B cell (primary cell): ENCODE results near the gene STN1. TPM values are rescaled to one million over a fixed set of nuclear protein-coding genes. Genes with fewer than 3 reads are reported as not detected.
A peak's percentile ranks its signal among the peaks of the same experiment; 100 is the strongest.

Experiments
- ATAC-seq: fragments of 200-7000 bp; cut with Tn5 transposase; one replicate; pipeline ENCODE4 v1.10.0; 2021; ENCODE audit warnings: low read depth, mild to moderate bottlenecking, moderate number of reproducible peaks, moderate library complexity
- CTCF ChIA-PET: fragments of 350-600 bp; sonication (Branson Sonifier 250); formaldehyde crosslinking; loops from one replicate; lab custom pipeline; 2021; ENCODE audit warnings: antibody characterized with exemption, inconsistent platforms; lab: Charles Lee
- POLR2A ChIA-PET: fragments of 350-600 bp; sonication (Branson Sonifier 250); formaldehyde crosslinking; loops from one replicate; lab custom pipeline; 2021; ENCODE audit warnings: antibody characterized with exemption; lab: Charles Lee
- DNase-seq: peaks from one replicate; pipeline ENCODE4 v3.0.0; 2013
- H2AFZ ChIP-seq: 2 replicates; pipeline ENCODE4 v1.6.1; 2012; ENCODE audit warnings: mild to moderate bottlenecking, low read depth, low read length; ENCODE audit not compliant: insufficient read depth, poor library complexity, severe bottlenecking
- H3K27ac ChIP-seq, 2 donors: 1 replicate in 1 of 2; 2 replicates in 1 of 2; pipeline ENCODE4 v1.5.1; 2012 to 2013; ENCODE audit warnings: low read length in 2 of 2, mild to moderate bottlenecking in 2 of 2, moderate library complexity in 1 of 2
- H3K27me3 ChIP-seq, 4 experiments: fragments of 200-600 bp in 1 of 4; sonication (generic) in 1 of 4; replicated peaks in 1 of 4; 1 replicate in 2 of 4; 2 replicates in 2 of 4; pipeline versions ENCODE4 v1.6.1 to v1.7.0; 2013 to 2016; ENCODE audit warnings: low read length in 3 of 4, mild to moderate bottlenecking in 2 of 4, mixed read lengths in 1 of 4, moderate library complexity in 1 of 4; ENCODE audit not compliant: insufficient read depth in 4 of 4, control insufficient read depth in 3 of 4; ENCODE audit errors: control extremely low read depth in 1 of 4
- H3K36me3 ChIP-seq, 2 experiments: replicated peaks in 1 of 2; 1 replicate in 1 of 2; 2 replicates in 1 of 2; pipeline versions ENCODE4 v1.6.1 to v1.7.1; 2013; ENCODE audit warnings: low read length in 1 of 2; ENCODE audit not compliant: insufficient read depth in 2 of 2, control insufficient read depth in 1 of 2; ENCODE audit errors: control extremely low read depth in 1 of 2, extremely low read depth in 1 of 2
- H3K4me1 ChIP-seq, 2 donors: fragments of 200-600 bp in 1 of 2; sonication (generic) in 1 of 2; 1 replicate in 1 of 2; 2 replicates in 1 of 2; pipeline versions ENCODE4 v1.5.1 to v1.6.1; 2013 to 2017; ENCODE audit warnings: low read length in 2 of 2; ENCODE audit not compliant: control insufficient read depth in 2 of 2, insufficient read depth in 2 of 2
- H3K4me2 ChIP-seq: replicated peaks from 2 replicates; pipeline ENCODE3; 2012; ENCODE audit warnings: mild to moderate bottlenecking, low read depth, low read length; ENCODE audit not compliant: poor library complexity, severe bottlenecking
- H3K4me3 ChIP-seq, 5 experiments: fragments of 200-600 bp in 1 of 5; sonication (generic) in 1 of 5; 1 replicate in 3 of 5; 2 replicates in 2 of 5; pipeline versions ENCODE4 v1.5.1 to v1.7.0; 2011 to 2016; ENCODE audit warnings: low read length in 4 of 5, mild to moderate bottlenecking in 4 of 5, low read depth in 2 of 5, control low read depth in 1 of 5, moderate library complexity in 1 of 5; ENCODE audit not compliant: insufficient read depth in 1 of 5; ENCODE audit errors: control extremely low read depth in 1 of 5, extremely low read depth in 1 of 5
- H3K79me2 ChIP-seq: fragments of 200-600 bp; sonication (generic); one replicate; pipeline ENCODE4 v1.6.0; 2016; ENCODE audit warnings: low read length; ENCODE audit not compliant: control insufficient read depth, insufficient read depth
- H3K9ac ChIP-seq: fragments of 200-600 bp; sonication (generic); 2 replicates; pipeline ENCODE4 v1.6.1; 2017; ENCODE audit warnings: mild to moderate bottlenecking, low read length, moderate library complexity
- H3K9me3 ChIP-seq, 3 donors: one replicate each; pipeline versions ENCODE4 v1.6.1 to v1.7.1; 2013; ENCODE audit warnings: low read length in 2 of 3; ENCODE audit not compliant: control insufficient read depth in 2 of 3, insufficient read depth in 1 of 3; ENCODE audit errors: control extremely low read depth in 1 of 3
- H4K20me1 ChIP-seq: 2 replicates; pipeline ENCODE4 v1.6.0; 2012; ENCODE audit warnings: mild to moderate bottlenecking, low read length; ENCODE audit not compliant: insufficient read depth, control insufficient read depth, poor library complexity, severe bottlenecking
- H3K27ac Mint-ChIP-seq: one replicate; pipeline ENCODE4 v1.8.0; 2021; ENCODE audit warnings: mixed read lengths
- H3K27me3 Mint-ChIP-seq: one replicate; pipeline ENCODE4 v1.8.0; 2021; ENCODE audit warnings: mixed read lengths
- H3K4me1 Mint-ChIP-seq: one replicate; pipeline ENCODE4 v1.8.0; 2021; ENCODE audit warnings: mixed read lengths
- H3K4me3 Mint-ChIP-seq: one replicate; pipeline ENCODE4 v1.8.0; 2021; ENCODE audit warnings: mixed read lengths
- H3K9me3 Mint-ChIP-seq: one replicate; pipeline ENCODE4 v1.8.0; 2022; ENCODE audit warnings: mixed read lengths; ENCODE audit not compliant: insufficient read depth
- EZH2 ChIP-seq: IDR thresholded peaks from 2 replicates; pipeline ENCODE4 v1.6.1; 2012; ENCODE audit warnings: borderline replicate concordance, low read depth, mild to moderate bottlenecking, moderate library complexity, low read length; ENCODE audit not compliant: insufficient read depth, poor library complexity, severe bottlenecking
- WGBS: methylation state at CpG from one replicate; pipeline ENCODE4 v1.1.5; 2013; ENCODE audit warnings: missing lambda C conversion rate; ENCODE audit not compliant: insufficient coverage; 5-methylcytosine and 5-hydroxymethylcytosine counted together
- intact Hi-C: fragments of 100-400 bp; cut with micrococcal nuclease; formaldehyde crosslinking; loops from one replicate; pipeline ENCODE4 v1.10.0; 2022
- polyA plus RNA-seq: library from polyadenylated mRNA; depleted of rRNA; stranded (reverse); fragments of >200 nt; gene quantifications from 2 replicates; pipeline ENCODE4 v1.2.3, GENCODE V29; 2012
- total RNA-seq, 2 donors: library from RNA; stranded (reverse); fragments of 120-200 nt in 1 of 2; gene quantifications; 1 replicate in 1 of 2; 2 replicates in 1 of 2; pipeline versions ENCODE4 v1.2.3 to v1.2.4, GENCODE V29; 2013 to 2022
- TF ChIP-seq, protein P1 (sequence below): fragments of 200-600 bp; IDR thresholded peaks from one replicate; pipeline ENCODE4 v1.8.0; 2022; ENCODE audit warnings: antibody characterized with exemption, mild to moderate bottlenecking

STN1 gene
- total and polyA plus RNA-seq, 2 donors (not counting 1 experiment from before 2014, with no cell fraction given): 16.3 to 24.5 TPM

DNA sequence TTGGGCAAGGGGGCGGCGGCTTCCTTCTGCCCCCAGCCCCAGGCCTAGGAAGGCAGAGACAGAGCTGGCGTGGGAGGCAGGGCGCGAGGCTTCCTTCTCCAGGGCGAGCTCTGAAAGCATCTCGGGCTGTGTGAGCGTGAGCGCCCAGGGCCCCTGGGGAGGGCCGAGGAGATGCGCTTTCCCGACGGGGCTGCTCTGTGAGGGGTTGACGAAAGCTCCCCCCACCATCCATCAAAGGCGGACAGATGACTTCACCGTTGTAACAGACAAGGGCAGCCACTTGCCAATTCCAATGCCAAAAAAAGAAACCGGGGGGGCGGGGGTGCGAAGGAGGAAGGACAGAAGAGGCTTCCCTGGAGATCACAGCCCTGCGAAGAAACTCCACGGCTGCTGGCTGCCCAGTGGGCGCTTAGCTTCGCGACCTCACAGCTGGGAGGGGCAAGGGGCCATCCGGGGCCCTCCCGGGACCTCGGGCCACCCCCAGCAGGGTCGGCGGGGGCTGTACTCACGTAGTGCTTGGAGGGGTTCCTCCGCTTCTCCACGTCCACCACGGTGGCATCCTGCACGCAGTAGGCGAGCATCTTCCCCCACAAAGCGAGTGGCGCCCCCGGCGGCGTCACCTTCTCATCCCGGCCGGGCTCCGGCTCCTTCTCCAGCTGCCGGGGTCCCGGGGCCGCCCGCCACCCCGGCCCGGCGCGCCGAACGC is 63.1 kb downstream of the STN1 start:
- Mint-ChIP-seq H3K27me3 (peaks cover 64% of the 10 kb centered on the region), H3K27ac (no peak overlapping the region), H3K4me1 (peaks cover 15% of the 10 kb centered on the region), H3K9me3 (no peaks in the 10 kb centered on the region), H3K4me3 (peak overlapping the region; percentile 86)
- Histone ChIP-seq H3K4me1 (peaks cover 17 to 18% of the 10 kb centered on the region in 2 donors), H4K20me1 (no peaks in the 10 kb centered on the region), H3K27me3 (peaks cover 0 to 50% (median 15%) of the 10 kb centered on the region in 4 experiments), H3K36me3 (no peaks in the 10 kb centered on the region), H3K4me3 (peak overlapping the region in 4 of 5 experiments; percentile 5 to 61 (median 41)), H3K79me2 (no peaks in the 10 kb centered on the region), H3K9ac (peak overlapping the region; percentile 56), H3K4me2 (peak overlapping the region; percentile 85), H3K9me3 (no peaks in the 10 kb centered on the region), H3K27ac (no peak overlapping the region), H2AFZ (peak overlapping the region; percentile 38)
- ChIA-PET POLR2A (no interaction called here), CTCF (interaction anchor here (0.8 to 4.9 kb wide), 3 partner anchors 12 to 141 kb away, joined by 3 to 23 read pairs (median 3); no protein-coding TSS in a partner anchor)
- ATAC-seq: no peak
- peak; percentile 79 for TF ChIP-seq EZH2
- TF ChIP-seq, protein P1, sequence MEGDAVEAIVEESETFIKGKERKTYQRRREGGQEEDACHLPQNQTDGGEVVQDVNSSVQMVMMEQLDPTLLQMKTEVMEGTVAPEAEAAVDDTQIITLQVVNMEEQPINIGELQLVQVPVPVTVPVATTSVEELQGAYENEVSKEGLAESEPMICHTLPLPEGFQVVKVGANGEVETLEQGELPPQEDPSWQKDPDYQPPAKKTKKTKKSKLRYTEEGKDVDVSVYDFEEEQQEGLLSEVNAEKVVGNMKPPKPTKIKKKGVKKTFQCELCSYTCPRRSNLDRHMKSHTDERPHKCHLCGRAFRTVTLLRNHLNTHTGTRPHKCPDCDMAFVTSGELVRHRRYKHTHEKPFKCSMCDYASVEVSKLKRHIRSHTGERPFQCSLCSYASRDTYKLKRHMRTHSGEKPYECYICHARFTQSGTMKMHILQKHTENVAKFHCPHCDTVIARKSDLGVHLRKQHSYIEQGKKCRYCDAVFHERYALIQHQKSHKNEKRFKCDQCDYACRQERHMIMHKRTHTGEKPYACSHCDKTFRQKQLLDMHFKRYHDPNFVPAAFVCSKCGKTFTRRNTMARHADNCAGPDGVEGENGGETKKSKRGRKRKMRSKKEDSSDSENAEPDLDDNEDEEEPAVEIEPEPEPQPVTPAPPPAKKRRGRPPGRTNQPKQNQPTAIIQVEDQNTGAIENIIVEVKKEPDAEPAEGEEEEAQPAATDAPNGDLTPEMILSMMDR: no peak
- peak; percentile 35 for DNase-seq
- WGBS: under 1% methylated on average over 43 of the region's 53 CpGs
- intact Hi-C loops: no loop called here

DNA sequence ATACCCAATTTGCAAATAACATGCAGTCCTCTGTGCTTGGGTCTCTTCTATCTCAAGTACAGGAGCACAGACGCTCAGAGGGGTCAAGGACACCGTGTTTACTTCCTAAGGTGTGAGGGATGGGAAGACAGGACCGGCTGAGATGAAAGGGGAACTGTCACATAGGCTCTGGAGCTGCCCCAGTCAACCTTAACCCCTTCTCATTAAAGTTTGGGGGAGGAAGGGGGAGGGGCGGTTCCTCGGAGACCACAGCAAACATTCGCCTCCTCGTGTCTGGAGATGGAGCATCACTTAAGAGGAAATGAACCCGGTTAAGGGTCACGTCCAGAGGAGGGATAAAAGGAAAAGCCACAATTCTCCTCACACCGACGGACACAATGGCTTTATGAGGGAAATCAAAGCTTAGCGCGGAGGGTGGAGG is 63.7 kb downstream of the STN1 start:
- peak overlapping the region; percentile 86 for H3K4me3 Mint-ChIP-seq
- Histone ChIP-seq H3K9me3 (no peaks in the 10 kb centered on the region), H3K9ac (peak overlapping the region; percentile 56), H3K27me3 (peaks cover 0 to 50% (median 15%) of the 10 kb centered on the region in 4 experiments), H3K36me3 (no peaks in the 10 kb centered on the region), H2AFZ (peak overlapping the region; percentile 38), H3K27ac (no peak overlapping the region), H3K4me3 (peak overlapping the region in 3 of 5 experiments; percentile 41 to 61 (median 41)), H3K4me2 (peak overlapping the region; percentile 85), H3K79me2 (no peaks in the 10 kb centered on the region), H4K20me1 (no peaks in the 10 kb centered on the region), H3K4me1 (peaks cover 17 to 18% of the 10 kb centered on the region in 2 donors)
- H3K27ac Mint-ChIP-seq: no peak overlapping the region
- ChIA-PET POLR2A (no interaction called here), CTCF (interaction anchor here (0.8 to 4.9 kb wide), 3 partner anchors 12 to 140 kb away, joined by 3 to 23 read pairs (median 3); no protein-coding TSS in a partner anchor)
- WGBS: 4% methylated on average over 4 of the region's 13 CpGs
- ATAC-seq (no peak), DNase-seq (peak; percentile 20)
- H3K9me3 Mint-ChIP-seq: no peaks in the 10 kb centered on the region
- H3K27me3 Mint-ChIP-seq: peaks cover 67% of the 10 kb centered on the region
- H3K4me1 Mint-ChIP-seq: peaks cover 15% of the 10 kb centered on the region
- intact Hi-C loops: no loop called here
- no peak for TF ChIP-seq EZH2
- TF ChIP-seq, protein P1: no peak
